H9 (cell line): ENCODE data around the gene ADGRG1. TPM values are rescaled to one million over a fixed set of nuclear protein-coding genes. Genes with fewer than 3 reads are reported as not detected.
A peak's percentile ranks its signal among the peaks of the same experiment; 100 is the strongest.

ENCODE experiments used
- DNase-seq: peaks from one replicate; pipeline ENCODE4 v3.0.0-alpha.2; 2017
- H2AFZ ChIP-seq: one replicate; pipeline ENCODE4 v1.6.1; 2013; ENCODE audit warnings: mild to moderate bottlenecking, low read length, control low read depth, moderate library complexity
- H2AK5ac ChIP-seq: 2 replicates; pipeline ENCODE4 v1.6.1; 2013; ENCODE audit warnings: low read length, control low read depth, mixed read lengths; ENCODE audit not compliant: insufficient read length
- H2BK120ac ChIP-seq: one replicate; pipeline ENCODE4 v1.6.1; 2013; ENCODE audit warnings: low read depth, mild to moderate bottlenecking, low read length, control low read depth, inconsistent platforms; ENCODE audit not compliant: poor library complexity, severe bottlenecking
- H2BK12ac ChIP-seq: 2 replicates; pipeline ENCODE4 v1.6.1; 2013; ENCODE audit warnings: low read length, control low read depth, mixed read lengths, low read depth; ENCODE audit not compliant: insufficient read length
- H2BK15ac ChIP-seq: 2 replicates; pipeline ENCODE4 v1.6.1; 2013; ENCODE audit warnings: low read depth, low read length, control low read depth
- H2BK20ac ChIP-seq: one replicate; pipeline ENCODE4 v1.6.1; 2013; ENCODE audit warnings: low read depth, mild to moderate bottlenecking, low read length, control low read depth, inconsistent platforms; ENCODE audit not compliant: poor library complexity, severe bottlenecking
- H2BK5ac ChIP-seq: 2 replicates; pipeline ENCODE4 v1.6.1; 2013; ENCODE audit warnings: low read length, control low read depth, mixed read lengths; ENCODE audit not compliant: insufficient read length
- H3K14ac ChIP-seq: 2 replicates; pipeline ENCODE4 v1.6.1; 2013; ENCODE audit warnings: low read length, control low read depth; ENCODE audit not compliant: insufficient read depth
- H3K18ac ChIP-seq: 2 replicates; pipeline ENCODE4 v1.6.1; 2013; ENCODE audit warnings: low read depth, mild to moderate bottlenecking, mixed read lengths, low read length, control low read depth; ENCODE audit not compliant: insufficient read length
- H3K23ac ChIP-seq: 2 replicates; pipeline ENCODE4 v1.6.1; 2013; ENCODE audit warnings: low read length, control low read depth, mixed read lengths, low read depth; ENCODE audit not compliant: insufficient read length
- H3K23me2 ChIP-seq: 2 replicates; pipeline ENCODE4 v1.6.1; 2013; ENCODE audit warnings: low read depth, mild to moderate bottlenecking, mixed read lengths, low read length, control low read depth; ENCODE audit not compliant: insufficient read length, poor library complexity, severe bottlenecking
- H3K27ac ChIP-seq: 2 replicates; pipeline ENCODE4 v1.5.1; 2013; ENCODE audit warnings: low read length, control low read depth, mixed read lengths, low read depth; ENCODE audit not compliant: insufficient read length
- H3K27me3 ChIP-seq: 2 replicates; pipeline ENCODE4 v1.6.1; 2013; ENCODE audit warnings: low read length, control low read depth, inconsistent platforms; ENCODE audit not compliant: insufficient read depth
- H3K4ac ChIP-seq: 2 replicates; pipeline ENCODE4 v1.6.1; 2013; ENCODE audit warnings: low read depth, mild to moderate bottlenecking, control low read depth, inconsistent platforms, low read length, moderate library complexity
- H3K4me1 ChIP-seq: 2 replicates; pipeline ENCODE4 v1.6.1; 2013; ENCODE audit warnings: low read length, control low read depth, inconsistent platforms; ENCODE audit not compliant: insufficient read depth
- H3K4me2 ChIP-seq: 2 replicates; pipeline ENCODE4 v1.6.1; 2013; ENCODE audit warnings: low read length, control low read depth, mixed read lengths; ENCODE audit not compliant: insufficient read length, insufficient read depth
- H3K56ac ChIP-seq: 2 replicates; pipeline ENCODE4 v1.6.1; 2013; ENCODE audit warnings: low read depth, mild to moderate bottlenecking, mixed read lengths, low read length, control low read depth; ENCODE audit not compliant: insufficient read length
- H3K79me1 ChIP-seq: 2 replicates; pipeline ENCODE4 v1.6.1; 2013; ENCODE audit warnings: low read depth, mild to moderate bottlenecking, moderate library complexity, low read length, control low read depth, inconsistent platforms; ENCODE audit not compliant: insufficient read depth, poor library complexity, severe bottlenecking
- H3K79me2 ChIP-seq: 2 replicates; pipeline ENCODE4 v1.6.1; 2013; ENCODE audit warnings: low read length, control low read depth, inconsistent platforms; ENCODE audit not compliant: insufficient read depth
- H3K9ac ChIP-seq: 2 replicates; pipeline ENCODE4 v1.6.1; 2013; ENCODE audit warnings: low read length, control low read depth, mixed read lengths; ENCODE audit not compliant: insufficient read length; ENCODE audit errors: extremely low read depth
- H3K9me3 ChIP-seq: one replicate; pipeline ENCODE4 v1.6.1; 2013; ENCODE audit warnings: low read depth, low read length, inconsistent platforms; ENCODE audit not compliant: control insufficient read depth
- H3T11ph ChIP-seq: one replicate; pipeline ENCODE4 v1.6.1; 2013; ENCODE audit warnings: mild to moderate bottlenecking, low read length, control low read depth, inconsistent platforms
- H4K20me1 ChIP-seq: one replicate; pipeline ENCODE4 v1.6.1; 2013; ENCODE audit not compliant: control insufficient read depth, insufficient read length, insufficient read depth
- H4K5ac ChIP-seq: 2 replicates; pipeline ENCODE4 v1.6.1; 2013; ENCODE audit warnings: low read depth, mild to moderate bottlenecking, mixed read lengths, low read length, control low read depth; ENCODE audit not compliant: insufficient read length
- H4K8ac ChIP-seq: replicated peaks from 2 replicates; pipeline ENCODE4 v1.6.1; 2013; ENCODE audit warnings: low read length, control low read depth, mixed read lengths, low read depth; ENCODE audit not compliant: insufficient read length
- H4K91ac ChIP-seq: 2 replicates; pipeline ENCODE4 v1.6.1; 2013; ENCODE audit warnings: low read depth, mild to moderate bottlenecking, moderate library complexity, mixed read lengths, low read length, control low read depth; ENCODE audit not compliant: insufficient read length
- H3K27ac Mint-ChIP-seq, 3 experiments: 2 replicates in 2 of 3; 3 replicates in 1 of 3; pipeline ENCODE4 v1.8.0; 2020 to 2021; ENCODE audit warnings: mixed read lengths in 3 of 3, mild to moderate bottlenecking in 1 of 3, moderate library complexity in 1 of 3
- H3K27me3 Mint-ChIP-seq: 2 replicates; pipeline ENCODE4 v1.8.0; 2021; ENCODE audit warnings: low read depth, mild to moderate bottlenecking, moderate library complexity, mixed read lengths
- H3K36me3 Mint-ChIP-seq, 3 experiments: 2 replicates in 2 of 3; 3 replicates in 1 of 3; pipeline ENCODE4 v1.8.0; 2020 to 2021; ENCODE audit warnings: low read depth in 3 of 3, mixed read lengths in 3 of 3; ENCODE audit not compliant: insufficient read depth in 1 of 3
- H3K4me1 Mint-ChIP-seq, 2 experiments: 2 replicates each; pipeline ENCODE4 v1.8.0; 2020; ENCODE audit warnings: mixed read lengths in 2 of 2
- H3K4me3 Mint-ChIP-seq, 2 experiments: 2 replicates in 1 of 2; 3 replicates in 1 of 2; pipeline ENCODE4 v1.8.0; 2020 to 2021; ENCODE audit warnings: mild to moderate bottlenecking in 2 of 2, mixed read lengths in 2 of 2, moderate library complexity in 1 of 2
- H3K9me3 Mint-ChIP-seq, 2 experiments: 2 replicates in 1 of 2; 3 replicates in 1 of 2; pipeline ENCODE4 v1.8.0; 2020; ENCODE audit warnings: mild to moderate bottlenecking in 2 of 2, mixed read lengths in 2 of 2, moderate library complexity in 1 of 2
- whole genome bisulfite sequencing: extraction: QIAGEN DNeasy Blood & Tissue Kit; methylation state at CpG from one replicate; pipeline ENCODE4 v1.1.7; 2013; ENCODE audit warnings: missing lambda C conversion rate, low lambda C conversion rate, mixed read lengths; ENCODE audit not compliant: insufficient read length; ENCODE audit errors: extremely low coverage; 5-methylcytosine and 5-hydroxymethylcytosine counted together
- total RNA-seq: library from RNA; stranded (reverse); gene quantifications from 2 replicates; pipeline ENCODE4 v1.2.1, GENCODE V29; 2021
- TF ChIP-seq, protein P1 (sequence below): fragments of 200-600 bp; sonication (generic); conservative IDR thresholded peaks from 3 replicates; pipeline ENCODE4 v1.8.0; 2021; ENCODE audit warnings: antibody characterized with exemption, mild to moderate bottlenecking

ADGRG1 gene
- total RNA-seq, 1 experiment from 2014 or later, result 1.1 TPM

DNA sequence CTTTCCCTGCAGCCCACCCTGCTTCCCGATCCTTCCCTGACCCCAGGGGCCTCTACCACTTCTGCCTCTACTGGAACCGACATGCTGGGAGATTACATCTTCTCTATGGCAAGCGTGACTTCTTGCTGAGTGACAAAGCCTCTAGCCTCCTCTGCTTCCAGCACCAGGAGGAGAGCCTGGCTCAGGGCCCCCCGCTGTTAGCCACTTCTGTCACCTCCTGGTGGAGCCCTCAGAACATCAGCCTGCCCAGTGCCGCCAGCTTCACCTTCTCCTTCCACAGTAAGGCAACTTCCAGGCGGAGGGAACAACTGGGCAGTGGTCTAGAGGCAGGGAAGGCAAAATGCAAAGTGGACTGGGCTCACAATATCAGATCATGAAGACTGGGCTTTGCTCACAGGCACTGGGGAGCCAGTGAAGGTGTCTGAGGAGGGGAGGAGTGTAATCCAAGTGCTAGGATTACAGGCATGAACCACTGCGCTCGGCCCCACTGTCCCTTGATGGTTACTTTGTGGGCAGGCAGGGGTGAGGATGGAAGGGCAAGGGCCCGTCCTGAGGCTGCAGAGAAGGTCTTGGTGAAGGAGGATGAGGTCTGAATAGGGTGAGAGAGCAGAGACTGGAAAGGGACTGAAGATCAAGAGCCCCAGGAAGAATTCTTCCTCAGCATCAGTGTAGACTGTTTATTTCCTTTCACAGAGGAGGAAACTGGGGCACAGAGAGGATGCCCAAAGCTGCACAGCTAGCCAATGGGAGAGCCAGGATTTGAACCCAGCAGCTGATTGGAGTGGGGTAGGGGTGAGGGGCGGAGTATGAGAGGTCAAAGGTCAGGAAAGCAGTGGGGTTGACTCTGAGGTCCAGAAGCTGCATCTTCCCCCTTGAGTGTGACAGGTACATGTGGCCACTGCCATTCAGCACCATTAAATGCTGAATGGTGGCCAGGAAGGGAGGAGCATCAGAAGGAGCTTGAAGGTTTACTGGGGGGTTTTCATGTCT, 23.2 kb downstream of the ADGRG1 start:
- Mint-ChIP-seq H3K27ac (peak overlapping the region in 2 of 3 experiments; percentile 11 to 36; a peak in 2 of 7 replicates), H3K36me3 (no peaks in the 10 kb centered on the region), H3K4me3 (no peak overlapping the region), H3K27me3 (no peaks in the 10 kb centered on the region; the same call in 1 of the 2 replicates), H3K9me3 (no peaks in the 10 kb centered on the region), H3K4me1 (peaks cover 0 to 10% of the 10 kb centered on the region in 2 experiments; a peak in 1 of 4 replicates)
- no peak overlapping the region for H4K5ac ChIP-seq
- no peak overlapping the region for H4K91ac ChIP-seq
- no peaks in the 10 kb centered on the region for H3K79me2 ChIP-seq
- H2AK5ac ChIP-seq, result no peak overlapping the region
- no peak overlapping the region for H3K27ac ChIP-seq
- peaks cover 3% of the 10 kb centered on the region for H4K20me1 ChIP-seq
- no peak overlapping the region for H3T11ph ChIP-seq
- H4K8ac ChIP-seq, result no peak overlapping the region
- no peak for DNase-seq
- H3K4me2 ChIP-seq, result no peak overlapping the region
- no peak overlapping the region for H2BK120ac ChIP-seq
- H2BK15ac ChIP-seq, result no peak overlapping the region
- no peak overlapping the region for H3K4ac ChIP-seq
- no peaks in the 10 kb centered on the region for H3K23me2 ChIP-seq
- no peak overlapping the region for H2BK12ac ChIP-seq
- H3K4me1 ChIP-seq, result no peaks in the 10 kb centered on the region
- no peak overlapping the region for H3K56ac ChIP-seq
- no peak overlapping the region for H3K23ac ChIP-seq
- no peak overlapping the region; the same call in 1 of the 2 replicates for H3K14ac ChIP-seq
- H3K9me3 ChIP-seq, result no peaks in the 10 kb centered on the region
- no peaks in the 10 kb centered on the region for H3K27me3 ChIP-seq
- H2BK20ac ChIP-seq, result no peak overlapping the region
- no peak overlapping the region for H3K9ac ChIP-seq
- H3K79me1 ChIP-seq, result no peaks in the 10 kb centered on the region
- WGBS, result no CpG with 5 or more reads among the region's 10 CpGs
- H2BK5ac ChIP-seq, result no peak overlapping the region
- no peak overlapping the region for H2AFZ ChIP-seq
- TF ChIP-seq, protein P1, sequence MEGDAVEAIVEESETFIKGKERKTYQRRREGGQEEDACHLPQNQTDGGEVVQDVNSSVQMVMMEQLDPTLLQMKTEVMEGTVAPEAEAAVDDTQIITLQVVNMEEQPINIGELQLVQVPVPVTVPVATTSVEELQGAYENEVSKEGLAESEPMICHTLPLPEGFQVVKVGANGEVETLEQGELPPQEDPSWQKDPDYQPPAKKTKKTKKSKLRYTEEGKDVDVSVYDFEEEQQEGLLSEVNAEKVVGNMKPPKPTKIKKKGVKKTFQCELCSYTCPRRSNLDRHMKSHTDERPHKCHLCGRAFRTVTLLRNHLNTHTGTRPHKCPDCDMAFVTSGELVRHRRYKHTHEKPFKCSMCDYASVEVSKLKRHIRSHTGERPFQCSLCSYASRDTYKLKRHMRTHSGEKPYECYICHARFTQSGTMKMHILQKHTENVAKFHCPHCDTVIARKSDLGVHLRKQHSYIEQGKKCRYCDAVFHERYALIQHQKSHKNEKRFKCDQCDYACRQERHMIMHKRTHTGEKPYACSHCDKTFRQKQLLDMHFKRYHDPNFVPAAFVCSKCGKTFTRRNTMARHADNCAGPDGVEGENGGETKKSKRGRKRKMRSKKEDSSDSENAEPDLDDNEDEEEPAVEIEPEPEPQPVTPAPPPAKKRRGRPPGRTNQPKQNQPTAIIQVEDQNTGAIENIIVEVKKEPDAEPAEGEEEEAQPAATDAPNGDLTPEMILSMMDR, result no peak
- H3K18ac ChIP-seq, result no peak overlapping the region
